Measurements from ENCODE around the gene STAB2.

DNA sequence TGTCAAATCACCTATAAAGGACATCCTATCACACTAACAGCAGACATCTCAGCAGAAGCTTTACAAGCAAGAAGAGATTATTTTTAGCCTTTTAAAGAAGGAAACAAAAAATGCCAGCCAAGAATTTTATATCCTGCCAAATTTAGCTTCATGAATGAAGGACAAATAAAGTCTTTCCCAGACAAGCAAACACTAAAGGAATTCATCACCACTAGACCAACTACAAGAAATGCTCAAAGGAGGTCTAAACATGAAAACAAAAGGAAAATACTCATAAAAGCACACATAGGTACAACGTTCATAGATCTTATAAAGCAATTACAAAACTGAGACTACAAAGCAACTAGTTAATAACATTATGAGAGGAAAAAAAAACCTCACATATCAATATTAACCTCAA lies 20.7 kb upstream of the STAB2 start:
- TF ChIP-seq CTCF (IDR thresholded peaks at IDR 0.05; ENCODE audit: control extremely low read depth in 1 of 3, insufficient read depth in 1 of 3, low read depth in 1 of 3, low read length in 3 of 3) (no peak), EZH2 (IDR thresholded peaks at IDR 0.05; ENCODE audit: low read depth, low read length, severe bottlenecking) (no peak), CHD2 (IDR thresholded peaks at IDR 0.05; ENCODE audit: low read length) (no peak), CREB1 (IDR thresholded peaks at IDR 0.05) (no peak), ATF2 (IDR thresholded peaks at IDR 0.05; ENCODE audit: low read length) (no peak), KDM1A (IDR thresholded peaks at IDR 0.05; ENCODE audit: borderline replicate concordance, low read length) (no peak), POLR2AphosphoS5 (IDR thresholded peaks at IDR 0.05; ENCODE audit: low read depth, low read length) (no peak), POLR2A (IDR thresholded peaks at IDR 0.05; ENCODE audit: control extremely low read depth in 1 of 2, low read depth in 2 of 2, low read length in 2 of 2) (no peak), CBX5 (IDR thresholded peaks at IDR 0.05; ENCODE audit: low read depth, low read length) (no peak), ZNF274 (IDR thresholded peaks at IDR 0.05; ENCODE audit: borderline replicate concordance, extremely low read depth, low read length) (no peak), HDAC2 (IDR thresholded peaks at IDR 0.05; ENCODE audit: borderline replicate concordance in 1 of 2, low read depth in 2 of 2, low read length in 2 of 2) (no peak), MAFK (IDR thresholded peaks at IDR 0.05; ENCODE audit: low read depth, low read length) (no peak), KDM5A (IDR thresholded peaks at IDR 0.05; ENCODE audit: low read length) (no peak)
